ENCODE data around the gene SPG11. TPM values are rescaled to one million over a fixed set of nuclear protein-coding genes. Genes with fewer than 3 reads are reported as not detected.
A peak's percentile ranks its signal among the peaks of the same experiment; 100 is the strongest.

The SPG11 gene
- total and polyA plus RNA-seq, 2 of the 13 experiments (the other 11 are each of a cell fraction or from before 2014, with no cell fraction given) = 31.5 to 40.7 TPM

DNA sequence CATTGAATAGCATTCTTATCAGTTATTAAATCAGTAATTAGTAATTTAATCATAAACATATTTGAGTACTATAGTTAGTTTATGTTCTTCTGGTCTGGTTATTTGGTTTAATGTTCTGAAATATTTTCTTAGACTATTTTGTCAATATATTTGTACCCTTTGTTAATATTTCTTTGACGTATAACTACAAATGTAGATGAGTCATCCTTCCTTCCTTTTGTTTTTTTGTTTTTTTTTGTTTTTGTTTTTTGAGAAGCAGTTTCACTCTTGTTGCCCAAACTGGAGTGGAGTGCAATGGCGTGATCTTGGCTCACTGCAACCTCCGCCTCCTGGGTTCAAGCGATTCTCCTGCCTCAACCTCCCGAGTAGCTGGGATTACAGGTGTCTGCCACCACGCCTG lies 143.9 kb downstream of the SPG11 start:
- DNase-seq (ENCODE audit: low spot score) = no peak
- ATAC-seq = no peak
- in situ Hi-C loops (cut with HindIII; ENCODE audit: extremely low pct_ligation_motif_present, low pct_unique_long_range_greater_than_20kb) = loop anchor here (25.0 kb wide), 1 partner anchor 632 kb away; no protein-coding TSS in a partner anchor
- no peaks in the 10 kb centered on the region for H3K79me2 ChIP-seq (ENCODE audit: insufficient read depth, low read length)
- no peak overlapping the region for H2AFZ ChIP-seq (ENCODE audit: low read length)
- H3K9ac ChIP-seq (ENCODE audit: insufficient read depth, low read depth, low read length) = no peak overlapping the region
- no peak overlapping the region for H3K27ac ChIP-seq (ENCODE audit: extremely low read length, insufficient read depth, low read length)
- ChIA-PET POLR2A (no interaction called here), CTCF (ENCODE audit: low intra/inter-chr PET ratio, low total read pairs) (no interaction called here)
- no peaks in the 10 kb centered on the region for H3K9me3 ChIP-seq (ENCODE audit: low read length)
- H4K20me1 ChIP-seq (ENCODE audit: insufficient read depth, low read length) = no peaks in the 10 kb centered on the region
- no peaks in the 10 kb centered on the region for H3K27me3 ChIP-seq (ENCODE audit: control insufficient read depth in 1 of 2, insufficient read depth in 2 of 2, low read length in 2 of 2)
- no peak for FAIRE-seq
- TF ChIP-seq ISL2 (CRISPR knock-in tag; IDR thresholded peaks at IDR 0.05) = no peak
- 0 out of 2 replicates have a peak, but pooled peaks have one; percentile 23 for TF ChIP-seq NFE2L2 (IDR thresholded peaks at IDR 0.05; ENCODE audit: low read length)
- TF ChIP-seq AKAP8 (CRISPR knock-in tag; IDR thresholded peaks at IDR 0.05) = no peak
- no peaks in the 10 kb centered on the region for H3K4me1 ChIP-seq (ENCODE audit: insufficient read depth, low read length)
- no peak overlapping the region for H3K4me2 ChIP-seq (ENCODE audit: low read depth, low read length)
- H3K4me3 ChIP-seq (replicated peaks in 1 of 3; ENCODE audit: insufficient read depth in 1 of 3, low read depth in 2 of 3, low read length in 3 of 3) = no peak overlapping the region
- peaks cover 10 to 45% of the 10 kb centered on the region in 2 experiments; a peak in 4 of 5 replicates for H3K36me3 ChIP-seq (replicated peaks in 1 of 2; ENCODE audit: control insufficient read depth in 1 of 2, insufficient read depth in 2 of 2, low read length in 2 of 2)
- intact Hi-C loops (cut with micrococcal nuclease; ENCODE audit: unreplicated experiment) = no loop called here
- 98% methylated on average over 6 of the region's 6 CpGs for WGBS (ENCODE audit: low lambda C conversion rate)
- no TSS peak for BruUV-seq (replicated peaks)

DNA sequence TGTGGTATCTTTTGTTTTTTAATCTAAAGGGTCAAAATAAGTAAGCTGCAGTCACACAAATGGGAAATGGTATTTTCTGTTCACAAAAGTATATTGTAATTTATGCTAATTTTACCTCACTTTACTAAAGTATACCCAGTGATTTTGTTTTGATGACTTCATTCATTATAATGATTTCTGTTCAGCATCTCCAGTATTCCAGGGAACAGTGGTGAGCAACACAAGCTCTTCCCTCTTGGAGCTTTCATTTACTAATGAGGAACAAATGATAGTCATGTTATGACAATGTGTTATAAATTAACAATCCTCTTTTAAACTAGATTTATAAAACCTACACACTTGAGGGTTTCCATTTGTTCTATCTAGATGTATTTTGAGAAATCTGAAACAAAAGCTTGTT lies 147.0 kb downstream of the SPG11 start:
- Histone ChIP-seq H3K9ac (ENCODE audit: insufficient read depth, low read depth, low read length) (no peak overlapping the region), H3K9me3 (ENCODE audit: low read length) (no peaks in the 10 kb centered on the region), H3K4me2 (ENCODE audit: low read depth, low read length) (no peak overlapping the region), H4K20me1 (ENCODE audit: insufficient read depth, low read length) (no peaks in the 10 kb centered on the region), H3K4me1 (ENCODE audit: insufficient read depth, low read length) (no peaks in the 10 kb centered on the region), H3K27me3 (ENCODE audit: control insufficient read depth in 1 of 2, insufficient read depth in 2 of 2, low read length in 2 of 2) (no peaks in the 10 kb centered on the region), H3K36me3 (replicated peaks in 1 of 2; ENCODE audit: control insufficient read depth in 1 of 2, insufficient read depth in 2 of 2, low read length in 2 of 2) (peaks cover 8 to 42% of the 10 kb centered on the region in 2 experiments; a peak in 4 of 5 replicates), H3K27ac (ENCODE audit: extremely low read length, insufficient read depth, low read length) (no peak overlapping the region), H3K4me3 (replicated peaks in 1 of 3; ENCODE audit: insufficient read depth in 1 of 3, low read depth in 2 of 3, low read length in 3 of 3) (no peak overlapping the region), H2AFZ (ENCODE audit: low read length) (no peak overlapping the region), H3K79me2 (ENCODE audit: insufficient read depth, low read length) (no peaks in the 10 kb centered on the region)
- intact Hi-C loops (cut with micrococcal nuclease; ENCODE audit: unreplicated experiment) = no loop called here
- ATAC-seq (no peak), FAIRE-seq (no peak), DNase-seq (ENCODE audit: low spot score) (no peak)
- CTCF ChIA-PET (ENCODE audit: low intra/inter-chr PET ratio, low total read pairs) = no interaction called here
- in situ Hi-C loops (cut with HindIII; ENCODE audit: extremely low pct_ligation_motif_present, low pct_unique_long_range_greater_than_20kb) = loop anchor here (25.0 kb wide), 1 partner anchor 629 kb away; no protein-coding TSS in a partner anchor
- POLR2A ChIA-PET = interaction anchor here (0.5 kb wide), 1 partner anchor 30 kb away, joined by 3 read pairs; no protein-coding TSS in a partner anchor
- no TSS peak for BruUV-seq (replicated peaks)
- TF ChIP-seq SRF (IDR thresholded peaks at IDR 0.05; ENCODE audit: low read depth, low read length) = no peak
- TF ChIP-seq ZNF550 (CRISPR knock-in tag; IDR thresholded peaks at IDR 0.05; ENCODE audit: borderline replicate concordance) = no peak
- TF ChIP-seq, protein P1, sequence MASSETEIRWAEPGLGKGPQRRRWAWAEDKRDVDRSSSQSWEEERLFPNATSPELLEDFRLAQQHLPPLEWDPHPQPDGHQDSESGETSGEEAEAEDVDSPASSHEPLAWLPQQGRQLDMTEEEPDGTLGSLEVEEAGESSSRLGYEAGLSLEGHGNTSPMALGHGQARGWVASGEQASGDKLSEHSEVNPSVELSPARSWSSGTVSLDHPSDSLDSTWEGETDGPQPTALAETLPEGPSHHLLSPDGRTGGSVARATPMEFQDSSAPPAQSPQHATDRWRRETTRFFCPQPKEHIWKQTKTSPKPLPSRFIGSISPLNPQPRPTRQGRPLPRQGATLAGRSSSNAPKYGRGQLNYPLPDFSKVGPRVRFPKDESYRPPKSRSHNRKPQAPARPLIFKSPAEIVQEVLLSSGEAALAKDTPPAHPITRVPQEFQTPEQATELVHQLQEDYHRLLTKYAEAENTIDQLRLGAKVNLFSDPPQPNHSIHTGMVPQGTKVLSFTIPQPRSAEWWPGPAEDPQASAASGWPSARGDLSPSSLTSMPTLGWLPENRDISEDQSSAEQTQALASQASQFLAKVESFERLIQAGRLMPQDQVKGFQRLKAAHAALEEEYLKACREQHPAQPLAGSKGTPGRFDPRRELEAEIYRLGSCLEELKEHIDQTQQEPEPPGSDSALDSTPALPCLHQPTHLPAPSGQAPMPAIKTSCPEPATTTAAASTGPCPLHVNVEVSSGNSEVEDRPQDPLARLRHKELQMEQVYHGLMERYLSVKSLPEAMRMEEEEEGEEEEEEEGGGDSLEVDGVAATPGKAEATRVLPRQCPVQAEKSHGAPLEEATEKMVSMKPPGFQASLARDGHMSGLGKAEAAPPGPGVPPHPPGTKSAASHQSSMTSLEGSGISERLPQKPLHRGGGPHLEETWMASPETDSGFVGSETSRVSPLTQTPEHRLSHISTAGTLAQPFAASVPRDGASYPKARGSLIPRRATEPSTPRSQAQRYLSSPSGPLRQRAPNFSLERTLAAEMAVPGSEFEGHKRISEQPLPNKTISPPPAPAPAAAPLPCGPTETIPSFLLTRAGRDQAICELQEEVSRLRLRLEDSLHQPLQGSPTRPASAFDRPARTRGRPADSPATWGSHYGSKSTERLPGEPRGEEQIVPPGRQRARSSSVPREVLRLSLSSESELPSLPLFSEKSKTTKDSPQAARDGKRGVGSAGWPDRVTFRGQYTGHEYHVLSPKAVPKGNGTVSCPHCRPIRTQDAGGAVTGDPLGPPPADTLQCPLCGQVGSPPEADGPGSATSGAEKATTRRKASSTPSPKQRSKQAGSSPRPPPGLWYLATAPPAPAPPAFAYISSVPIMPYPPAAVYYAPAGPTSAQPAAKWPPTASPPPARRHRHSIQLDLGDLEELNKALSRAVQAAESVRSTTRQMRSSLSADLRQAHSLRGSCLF (CRISPR knock-in tag; IDR thresholded peaks at IDR 0.05; ENCODE audit: borderline replicate concordance) = no peak
- TF ChIP-seq JUND (CRISPR knock-in tag; IDR thresholded peaks at IDR 0.05) = no peak
- TF ChIP-seq, protein P2, sequence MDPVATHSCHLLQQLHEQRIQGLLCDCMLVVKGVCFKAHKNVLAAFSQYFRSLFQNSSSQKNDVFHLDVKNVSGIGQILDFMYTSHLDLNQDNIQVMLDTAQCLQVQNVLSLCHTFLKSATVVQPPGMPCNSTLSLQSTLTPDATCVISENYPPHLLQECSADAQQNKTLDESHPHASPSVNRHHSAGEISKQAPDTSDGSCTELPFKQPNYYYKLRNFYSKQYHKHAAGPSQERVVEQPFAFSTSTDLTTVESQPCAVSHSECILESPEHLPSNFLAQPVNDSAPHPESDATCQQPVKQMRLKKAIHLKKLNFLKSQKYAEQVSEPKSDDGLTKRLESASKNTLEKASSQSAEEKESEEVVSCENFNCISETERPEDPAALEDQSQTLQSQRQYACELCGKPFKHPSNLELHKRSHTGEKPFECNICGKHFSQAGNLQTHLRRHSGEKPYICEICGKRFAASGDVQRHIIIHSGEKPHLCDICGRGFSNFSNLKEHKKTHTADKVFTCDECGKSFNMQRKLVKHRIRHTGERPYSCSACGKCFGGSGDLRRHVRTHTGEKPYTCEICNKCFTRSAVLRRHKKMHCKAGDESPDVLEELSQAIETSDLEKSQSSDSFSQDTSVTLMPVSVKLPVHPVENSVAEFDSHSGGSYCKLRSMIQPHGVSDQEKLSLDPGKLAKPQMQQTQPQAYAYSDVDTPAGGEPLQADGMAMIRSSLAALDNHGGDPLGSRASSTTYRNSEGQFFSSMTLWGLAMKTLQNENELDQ (CRISPR knock-in tag; IDR thresholded peaks at IDR 0.05; ENCODE audit: borderline replicate concordance) = no peak
- TF ChIP-seq RFXAP (CRISPR knock-in tag; IDR thresholded peaks at IDR 0.05; ENCODE audit: borderline replicate concordance) = no peak
- no peak for TF ChIP-seq PCBP1 (IDR thresholded peaks at IDR 0.05; ENCODE audit: borderline replicate concordance, low read depth, low read length)
